Ectodermal cell (in vitro differentiated cells): ENCODE data around the gene GRM5.

Experiments
- H3K27ac ChIP-seq: 2 replicates; pipeline ENCODE4 v1.7.0; 2013; ENCODE audit warnings: mild to moderate bottlenecking, low read depth, low read length; ENCODE audit not compliant: insufficient read depth, poor library complexity, severe bottlenecking
- H3K27me3 ChIP-seq: 2 replicates; pipeline ENCODE4 v1.7.0; 2013; ENCODE audit warnings: mild to moderate bottlenecking, low read length; ENCODE audit not compliant: insufficient read depth, control insufficient read depth, poor library complexity, severe bottlenecking
- H3K36me3 ChIP-seq: one replicate; pipeline ENCODE4 v1.7.0; 2013; ENCODE audit warnings: low read length; ENCODE audit not compliant: control insufficient read depth, insufficient read depth
- H3K4me1 ChIP-seq: one replicate; pipeline ENCODE4 v1.7.0; 2013; ENCODE audit warnings: low read length; ENCODE audit not compliant: control insufficient read depth, insufficient read depth
- H3K4me3 ChIP-seq: 2 replicates; pipeline ENCODE4 v1.7.0; 2013; ENCODE audit warnings: low read depth, low read length, control low read depth; ENCODE audit not compliant: insufficient read depth
- H3K9me3 ChIP-seq: 2 replicates; pipeline ENCODE4 v1.7.0; 2013; ENCODE audit warnings: mild to moderate bottlenecking, low read length, moderate library complexity; ENCODE audit not compliant: control insufficient read depth
- WGBS, 2 experiments: methylation state at CpG; one replicate each; pipeline ENCODE4 v1.1.7; 2013; ENCODE audit warnings: missing lambda C conversion rate in 2 of 2; 5-methylcytosine and 5-hydroxymethylcytosine counted together

The GRM5 gene

DNA sequence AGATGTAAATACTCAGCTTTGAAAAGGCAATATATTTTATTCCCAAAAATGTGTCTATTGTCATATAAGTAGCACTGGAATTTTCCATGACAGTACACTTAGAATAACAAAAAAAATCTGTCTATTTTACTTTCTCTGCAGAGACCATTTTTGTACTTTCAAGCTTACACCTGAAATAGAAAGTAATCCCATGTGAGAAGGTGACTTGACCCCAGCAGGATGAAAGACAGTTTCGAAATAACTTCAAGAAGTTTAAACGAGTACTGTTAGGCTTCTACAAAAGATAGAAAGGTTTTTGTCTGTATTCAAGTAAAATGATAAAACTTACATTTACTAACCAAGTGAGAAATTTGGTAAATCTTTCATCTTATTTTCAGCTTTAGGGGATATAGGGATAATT is 468.4 kb downstream of the GRM5 start:
- H3K9me3 ChIP-seq = no peaks in the 10 kb centered on the region
- H3K4me1 ChIP-seq = peaks cover under 1% of the 10 kb centered on the region
- 100% methylated on average over 2 of the region's 2 CpGs for WGBS, 2 experiments
- H3K27me3 ChIP-seq = no peaks in the 10 kb centered on the region
- no peaks in the 10 kb centered on the region for H3K36me3 ChIP-seq
- H3K27ac ChIP-seq = no peak overlapping the region
- no peak overlapping the region for H3K4me3 ChIP-seq

DNA sequence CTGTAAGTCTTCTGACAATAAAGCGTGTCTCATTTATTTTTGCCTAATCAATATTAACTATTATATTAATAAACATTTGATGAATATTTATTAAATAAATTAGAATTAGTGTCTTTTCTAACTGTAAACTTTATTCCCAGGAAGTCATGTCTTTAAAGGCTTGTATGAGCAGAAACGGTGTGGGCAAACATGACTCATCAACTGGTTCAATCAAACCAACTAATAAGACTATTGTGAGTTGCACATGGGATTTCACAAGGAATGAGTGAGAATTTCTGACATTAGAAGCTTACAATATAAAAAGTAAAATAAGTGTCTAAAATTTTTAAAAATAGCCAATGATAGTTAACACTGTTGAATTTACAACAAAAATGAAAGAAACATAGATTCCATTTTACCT is 469.0 kb downstream of the GRM5 start:
- Histone ChIP-seq H3K4me3 (no peak overlapping the region), H3K36me3 (no peaks in the 10 kb centered on the region), H3K4me1 (no peaks in the 10 kb centered on the region), H3K27ac (no peak overlapping the region), H3K9me3 (no peaks in the 10 kb centered on the region), H3K27me3 (no peaks in the 10 kb centered on the region)
- WGBS, 2 experiments = 90 to 100% methylated on average over 1 of the region's 2 CpGs

DNA sequence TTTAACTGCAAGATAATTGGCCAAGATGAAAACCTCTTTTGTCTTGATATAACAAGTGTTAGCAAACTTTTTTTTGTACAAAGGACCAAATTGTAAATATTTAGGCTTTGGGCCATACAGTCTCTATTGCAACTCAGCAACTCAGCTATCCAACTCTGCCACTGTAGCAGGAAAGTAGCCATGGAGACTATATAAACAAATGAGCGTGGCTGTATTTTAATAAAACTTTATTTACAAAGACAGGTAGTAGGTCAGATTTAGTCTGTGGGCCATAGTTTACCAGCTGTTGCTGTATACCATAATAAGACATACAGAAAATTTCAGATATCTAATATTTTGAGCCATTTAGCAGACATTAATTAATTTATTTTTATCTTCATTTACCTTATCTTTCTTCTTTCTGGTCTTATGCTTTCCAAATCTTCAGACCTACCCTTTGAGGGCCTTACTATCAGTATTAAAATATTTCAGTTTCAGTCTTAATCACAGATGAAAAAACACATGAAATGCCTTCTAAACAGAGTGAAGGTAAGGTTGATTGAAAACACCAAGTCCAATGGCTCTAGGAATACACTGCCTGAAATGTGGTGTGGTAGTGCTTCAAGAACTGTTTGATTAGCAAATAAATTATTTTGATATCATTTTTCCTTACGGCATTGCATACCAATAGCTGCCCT is 471.4 kb downstream of the GRM5 start:
- no peaks in the 10 kb centered on the region for H3K36me3 ChIP-seq
- H3K9me3 ChIP-seq = no peaks in the 10 kb centered on the region
- H3K4me3 ChIP-seq = no peak overlapping the region
- 76 to 100% methylated on average over 1 to 2 of the region's 2 CpGs for WGBS, 2 experiments
- H3K27ac ChIP-seq = no peak overlapping the region
- no peaks in the 10 kb centered on the region for H3K4me1 ChIP-seq
- H3K27me3 ChIP-seq = no peaks in the 10 kb centered on the region

DNA sequence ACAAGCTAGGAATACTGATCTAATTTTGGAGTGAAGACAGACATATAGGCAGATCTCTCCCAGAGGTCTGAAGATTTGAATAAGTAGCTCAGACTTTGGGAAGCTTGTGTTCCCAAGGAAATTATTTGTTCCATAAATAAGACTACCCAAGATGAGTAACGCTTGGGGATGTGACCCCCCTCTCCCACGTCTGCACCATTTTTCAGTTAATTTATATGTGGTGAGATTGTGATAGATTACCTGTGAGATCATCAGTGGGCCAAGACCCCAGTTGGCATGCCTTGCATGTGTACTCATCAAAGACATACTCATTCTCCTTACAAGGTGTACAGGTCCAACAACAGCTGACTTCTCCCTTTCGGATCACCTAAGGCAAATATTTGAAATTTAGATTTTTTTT is 475.4 kb downstream of the GRM5 start:
- Histone ChIP-seq H3K36me3 (no peaks in the 10 kb centered on the region), H3K27ac (no peak overlapping the region), H3K4me1 (no peaks in the 10 kb centered on the region), H3K9me3 (no peaks in the 10 kb centered on the region), H3K4me3 (no peak overlapping the region), H3K27me3 (no peaks in the 10 kb centered on the region)
- WGBS, 2 experiments = 96 to 100% methylated on average over 2 of the region's 3 CpGs

DNA sequence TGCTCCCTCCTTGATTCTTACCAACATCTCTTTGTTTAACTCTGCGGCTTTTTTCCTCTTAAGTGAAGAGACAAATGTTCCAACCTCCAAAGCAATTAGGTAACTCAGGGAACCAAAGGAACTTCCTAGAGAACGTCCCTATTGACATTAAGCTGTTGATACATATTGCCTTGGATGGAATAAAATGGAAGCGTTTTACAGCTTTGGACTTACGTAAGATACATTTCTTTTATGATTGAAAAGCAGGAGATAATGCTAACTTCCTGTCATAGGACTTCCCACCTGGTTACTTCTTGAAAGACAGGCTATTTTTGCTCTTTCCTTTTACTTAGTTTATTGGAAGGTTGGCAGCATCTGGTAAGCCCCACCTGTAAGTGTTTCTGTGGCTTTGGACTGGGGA is 482.5 kb downstream of the GRM5 start:
- Histone ChIP-seq H3K9me3 (no peaks in the 10 kb centered on the region), H3K27ac (no peak overlapping the region), H3K4me1 (no peaks in the 10 kb centered on the region), H3K4me3 (no peak overlapping the region), H3K36me3 (no peaks in the 10 kb centered on the region), H3K27me3 (no peaks in the 10 kb centered on the region)
- WGBS, 2 experiments = 91 to 93% methylated on average over 4 of the region's 4 CpGs

DNA sequence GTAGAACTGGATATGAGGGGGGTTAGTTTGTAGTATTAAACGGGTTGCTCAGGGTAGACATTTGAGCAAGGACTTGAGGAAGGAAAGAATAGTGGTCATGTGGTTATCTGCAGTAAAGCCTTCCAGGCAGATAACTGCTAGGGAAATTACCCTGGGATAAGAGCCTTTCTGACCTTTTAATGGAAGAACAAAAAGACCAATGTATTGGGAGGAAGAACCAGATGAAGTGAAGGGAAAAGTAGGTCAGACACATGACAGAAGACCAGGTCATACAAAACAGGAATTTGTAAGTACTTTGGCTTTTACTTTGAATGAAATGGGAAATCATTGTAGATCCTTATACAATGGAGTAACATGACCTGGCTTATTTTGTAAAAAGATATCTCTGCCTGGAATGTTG is 486.3 kb downstream of the GRM5 start:
- Histone ChIP-seq H3K9me3 (no peaks in the 10 kb centered on the region), H3K4me1 (no peaks in the 10 kb centered on the region), H3K4me3 (no peak overlapping the region), H3K36me3 (no peaks in the 10 kb centered on the region), H3K27ac (no peak overlapping the region), H3K27me3 (no peaks in the 10 kb centered on the region)
- WGBS, 2 experiments = 87 to 89% methylated on average over 1 of the region's 1 CpG

DNA sequence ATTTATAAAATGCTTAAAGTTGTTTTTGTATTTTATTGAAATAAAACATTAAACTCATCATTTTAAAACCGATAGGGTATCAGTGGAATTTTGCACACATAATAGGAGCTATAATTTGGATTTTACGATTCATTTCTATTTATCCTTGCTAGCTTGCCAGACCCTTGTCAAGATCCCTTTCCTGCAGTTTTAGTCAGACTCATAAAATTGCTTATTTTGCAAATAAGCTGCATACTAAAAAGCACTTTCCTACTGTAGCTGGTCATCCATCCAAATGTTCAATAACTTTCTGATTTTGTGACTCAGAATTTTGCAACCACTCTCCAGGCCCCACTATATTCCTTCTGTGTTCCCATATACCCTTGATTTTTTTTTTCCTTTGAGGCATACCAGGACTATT is 489.0 kb downstream of the GRM5 start:
- Histone ChIP-seq H3K27ac (no peak overlapping the region), H3K4me3 (no peak overlapping the region), H3K9me3 (no peaks in the 10 kb centered on the region), H3K36me3 (no peaks in the 10 kb centered on the region), H3K27me3 (no peaks in the 10 kb centered on the region), H3K4me1 (no peaks in the 10 kb centered on the region)
- 92 to 93% methylated on average over 2 of the region's 2 CpGs for WGBS, 2 experiments

DNA sequence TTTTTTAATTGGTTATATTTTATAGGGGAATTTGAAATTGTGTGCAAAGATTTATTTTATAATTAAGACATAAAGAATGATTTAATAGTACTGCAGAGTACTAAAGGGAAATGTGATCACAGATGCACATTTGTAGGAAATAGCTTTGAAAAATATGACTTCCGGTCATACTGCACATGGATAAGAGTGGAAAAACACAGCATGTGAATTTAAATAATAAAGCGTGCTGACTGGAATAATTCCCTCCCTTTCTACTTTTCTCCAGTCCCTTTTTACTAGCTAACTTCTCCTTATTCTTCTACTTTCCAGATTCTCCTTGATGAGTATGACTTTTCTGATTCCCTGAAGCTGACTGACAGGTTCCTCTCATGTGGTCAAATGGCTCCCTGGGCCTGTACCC is 489.9 kb downstream of the GRM5 start:
- Histone ChIP-seq H3K4me1 (no peaks in the 10 kb centered on the region), H3K27ac (no peak overlapping the region), H3K27me3 (no peaks in the 10 kb centered on the region), H3K36me3 (no peaks in the 10 kb centered on the region), H3K4me3 (no peak overlapping the region), H3K9me3 (no peaks in the 10 kb centered on the region)
- WGBS, 2 experiments = 94% methylated on average over 2 of the region's 2 CpGs

DNA sequence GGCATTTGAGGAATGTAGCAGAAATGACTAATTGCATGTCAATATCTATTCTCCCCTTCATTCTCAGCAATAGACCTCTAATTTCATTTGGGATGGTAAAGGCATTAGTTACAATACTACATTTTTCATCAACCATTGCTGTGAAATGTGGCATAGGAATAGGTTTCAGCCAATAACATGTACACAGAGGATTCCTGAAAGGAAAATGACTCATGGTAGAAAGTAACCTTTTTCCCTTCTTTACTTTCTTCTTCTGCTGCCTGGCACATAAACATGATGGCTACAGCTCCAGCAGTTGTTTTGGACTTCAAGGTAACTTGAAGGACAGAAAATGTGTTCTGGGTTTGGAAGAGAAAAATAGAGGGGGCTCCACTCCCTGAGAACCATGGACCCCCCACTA is 496.4 kb downstream of the GRM5 start:
- Histone ChIP-seq H3K4me3 (no peak overlapping the region), H3K4me1 (no peaks in the 10 kb centered on the region), H3K27me3 (no peaks in the 10 kb centered on the region), H3K9me3 (no peaks in the 10 kb centered on the region), H3K27ac (no peak overlapping the region), H3K36me3 (no peaks in the 10 kb centered on the region)

DNA sequence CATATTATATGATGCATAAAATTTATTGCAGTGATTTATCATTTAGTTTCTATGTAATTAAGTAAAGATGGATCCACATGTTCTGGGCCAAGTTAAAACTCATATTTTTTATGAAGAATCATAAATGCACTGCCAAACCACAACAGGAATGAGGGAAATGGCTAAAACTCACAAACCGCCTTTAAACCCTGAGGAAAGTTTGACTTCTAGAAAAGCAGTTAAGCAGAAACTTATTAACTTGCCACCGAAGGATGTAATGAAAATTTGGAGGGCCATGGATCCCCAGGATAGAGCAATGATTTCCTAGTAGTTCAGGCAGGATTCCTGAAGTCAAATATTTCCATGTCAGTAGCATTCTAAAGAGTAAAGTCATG is 510.0 kb downstream of the GRM5 start:
- no peaks in the 10 kb centered on the region for H3K9me3 ChIP-seq
- no peaks in the 10 kb centered on the region for H3K36me3 ChIP-seq
- H3K27me3 ChIP-seq = no peaks in the 10 kb centered on the region
- 93 to 96% methylated on average over 2 of the region's 2 CpGs for WGBS, 2 experiments
- no peak overlapping the region for H3K27ac ChIP-seq
- no peaks in the 10 kb centered on the region for H3K4me1 ChIP-seq
- H3K4me3 ChIP-seq = no peak overlapping the region
